NCI-H2029 (cell line): ENCODE results near the gene FAM168B.

Experiments
- DNase-seq: peaks from one replicate; lab custom pipeline; 2025; lab: John Stamatoyannopoulos, UW

FAM168B gene

DNA sequence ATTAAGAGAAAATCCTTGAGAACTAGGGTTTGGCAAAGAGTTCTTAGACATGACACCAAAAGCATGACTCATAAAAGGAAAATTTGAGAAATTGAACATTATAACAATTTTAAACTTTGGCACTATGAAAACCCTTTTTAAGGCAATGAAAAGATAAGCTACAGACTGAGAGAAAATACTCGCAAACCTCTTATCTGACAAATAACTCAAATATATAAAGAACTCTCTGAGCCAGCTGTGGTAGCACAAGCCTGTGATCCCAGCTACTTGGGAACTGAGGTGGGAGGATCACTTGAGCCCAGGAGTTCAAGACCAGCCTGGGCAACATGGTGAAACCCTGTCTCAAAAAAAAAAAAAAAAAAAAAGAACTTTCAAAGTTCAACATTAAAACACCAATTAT lies 70.5 kb downstream of the FAM168B start:
- no peak for DNase-seq

DNA sequence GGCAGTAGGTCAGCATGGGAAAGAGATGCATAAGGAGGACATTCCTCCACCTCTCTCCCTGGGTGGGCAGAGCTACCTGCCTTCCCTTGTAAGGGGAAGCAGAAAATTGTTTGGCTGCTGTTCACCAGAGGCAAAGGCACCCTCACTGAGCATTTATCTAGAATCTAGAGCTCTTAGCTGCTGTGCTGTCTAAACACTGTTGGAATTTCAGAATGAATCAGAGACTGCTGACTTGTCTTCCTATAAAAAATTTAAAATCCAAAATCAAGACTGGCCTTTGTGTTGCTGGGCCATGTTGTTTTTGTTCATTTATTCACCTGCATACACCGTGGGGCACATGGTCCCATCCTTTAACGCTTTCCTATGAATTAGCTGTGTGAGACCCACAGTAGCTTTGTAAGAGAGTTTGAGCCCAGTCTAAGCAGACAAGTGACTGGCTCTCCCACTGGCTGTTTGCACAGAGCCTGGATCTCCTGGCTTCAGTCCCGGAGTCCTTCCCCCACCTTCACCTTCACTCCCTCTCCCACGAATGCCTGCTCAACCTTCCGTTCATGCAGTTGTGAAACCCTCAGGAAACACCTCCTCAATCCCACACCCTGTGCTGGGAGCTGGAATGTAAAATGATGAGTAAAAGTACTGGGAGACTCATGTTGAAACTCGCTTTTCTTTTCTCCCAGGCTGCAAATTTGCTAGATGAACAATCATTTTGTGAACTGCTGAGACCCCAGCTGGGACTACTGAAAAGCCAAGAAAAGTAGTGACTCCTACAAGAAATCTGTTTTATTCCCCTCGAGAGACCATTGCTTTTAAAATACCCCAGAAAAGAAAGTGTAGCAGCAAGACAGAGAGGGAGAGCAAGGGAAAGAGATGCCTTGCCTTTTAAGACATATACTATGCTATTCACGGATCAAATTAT lies 76.2 kb downstream of the FAM168B start:
- DNase-seq = no peak

DNA sequence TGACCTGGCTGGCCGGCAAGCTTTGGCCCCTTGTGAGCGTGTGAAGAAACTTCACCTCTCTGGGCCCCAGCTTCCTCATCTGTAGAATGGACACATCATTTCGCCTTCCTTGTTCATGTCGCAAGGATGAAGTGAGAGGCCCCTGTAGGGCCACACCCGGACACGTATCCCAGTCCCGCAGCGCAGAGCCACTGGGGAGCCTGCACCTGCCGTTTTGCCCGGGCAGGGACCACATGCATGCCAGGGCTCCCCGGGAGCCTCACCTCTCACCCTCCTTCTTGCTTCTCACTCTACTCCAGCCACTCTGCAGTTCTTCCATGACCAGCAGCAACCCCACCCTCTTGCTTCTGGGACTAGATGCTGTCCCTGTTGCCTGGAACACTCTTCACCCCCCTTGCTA lies 77.5 kb downstream of the FAM168B start:
- no peak for DNase-seq

DNA sequence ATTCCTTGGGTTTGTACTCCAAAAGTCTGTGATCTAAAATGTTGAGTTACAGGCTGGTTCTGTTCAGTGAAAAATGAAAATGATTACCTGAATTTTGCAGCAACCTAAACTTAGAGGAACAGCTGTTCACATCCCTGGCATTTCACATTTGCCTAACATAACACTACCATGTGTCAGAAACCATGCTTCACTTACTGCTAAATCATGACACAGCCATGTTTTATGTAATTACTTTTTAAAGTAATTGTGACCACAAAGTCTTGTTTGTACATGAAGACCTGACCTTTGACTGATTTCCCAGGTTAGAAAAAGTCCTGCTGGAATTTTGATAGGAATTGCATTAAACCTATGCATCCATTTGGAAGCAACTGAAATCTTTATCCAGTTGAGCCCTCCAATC lies 79.1 kb downstream of the FAM168B start:
- no peak for DNase-seq

DNA sequence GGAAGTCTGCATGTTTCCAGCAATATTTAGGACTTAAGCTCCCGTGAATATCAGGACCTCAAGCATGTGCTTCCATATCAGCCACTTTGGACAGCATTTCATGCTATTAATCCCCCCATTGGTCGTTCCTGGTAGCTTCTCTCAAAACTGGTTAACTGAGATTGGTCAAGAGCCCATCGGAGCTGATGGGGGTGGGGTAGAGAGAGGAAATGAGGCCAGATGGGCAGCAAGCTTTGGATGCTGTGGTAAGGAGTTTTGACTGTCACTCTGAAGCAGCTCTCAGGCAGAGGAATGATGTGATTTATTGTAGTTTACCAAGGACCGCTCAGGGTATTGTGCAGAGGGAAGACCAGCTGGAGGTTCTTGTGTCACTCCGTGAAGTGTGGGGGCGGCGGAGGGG lies 81.8 kb downstream of the FAM168B start:
- DNase-seq = no peak

GRCh38 chr2:131010566-131010965 lies 82.7 kb downstream of the FAM168B start:
- DNase-seq = no peak

GRCh38 chr2:131009713-131010475 lies 83.4 kb downstream of the FAM168B start:
- no peak for DNase-seq

DNA sequence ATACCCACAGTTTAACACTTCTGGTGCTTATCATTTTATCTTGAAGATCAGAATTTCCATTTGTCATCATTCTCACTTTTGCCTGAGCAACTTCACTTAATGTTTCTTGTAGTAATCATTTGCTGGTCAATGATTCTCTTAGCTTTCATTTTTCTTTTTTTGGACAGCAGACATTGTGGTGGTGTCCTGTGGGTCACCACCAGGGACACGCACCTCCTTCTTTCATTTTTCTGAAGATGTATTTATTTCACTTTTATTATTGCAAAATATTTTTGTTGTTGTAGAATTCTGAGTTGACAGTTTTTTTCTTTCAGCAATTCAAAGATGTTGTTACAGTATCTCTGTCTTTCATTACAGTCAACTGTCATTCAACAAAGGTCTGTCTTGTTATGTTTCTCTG lies 84.3 kb downstream of the FAM168B start:
- no peak for DNase-seq

DNA sequence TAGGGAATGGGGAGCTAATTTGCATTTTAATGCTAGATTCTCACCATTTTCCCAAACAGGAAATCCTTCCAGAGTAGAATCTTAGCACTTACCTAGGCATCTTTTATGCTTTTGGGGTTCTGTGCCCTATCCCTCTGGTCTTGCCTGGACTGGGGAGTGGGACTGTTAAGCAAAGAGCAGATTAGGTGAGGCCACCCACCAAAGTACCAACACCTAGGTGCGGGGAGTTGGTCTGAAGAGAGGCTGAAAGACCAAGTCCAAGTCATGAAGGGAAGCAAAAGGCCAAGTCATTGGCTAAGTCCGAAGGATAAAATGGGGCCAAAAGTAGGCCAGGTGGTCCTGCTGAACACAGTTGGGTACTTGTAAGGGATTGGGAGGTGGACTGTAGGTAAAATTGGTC lies 86.7 kb downstream of the FAM168B start:
- no peak for DNase-seq

DNA sequence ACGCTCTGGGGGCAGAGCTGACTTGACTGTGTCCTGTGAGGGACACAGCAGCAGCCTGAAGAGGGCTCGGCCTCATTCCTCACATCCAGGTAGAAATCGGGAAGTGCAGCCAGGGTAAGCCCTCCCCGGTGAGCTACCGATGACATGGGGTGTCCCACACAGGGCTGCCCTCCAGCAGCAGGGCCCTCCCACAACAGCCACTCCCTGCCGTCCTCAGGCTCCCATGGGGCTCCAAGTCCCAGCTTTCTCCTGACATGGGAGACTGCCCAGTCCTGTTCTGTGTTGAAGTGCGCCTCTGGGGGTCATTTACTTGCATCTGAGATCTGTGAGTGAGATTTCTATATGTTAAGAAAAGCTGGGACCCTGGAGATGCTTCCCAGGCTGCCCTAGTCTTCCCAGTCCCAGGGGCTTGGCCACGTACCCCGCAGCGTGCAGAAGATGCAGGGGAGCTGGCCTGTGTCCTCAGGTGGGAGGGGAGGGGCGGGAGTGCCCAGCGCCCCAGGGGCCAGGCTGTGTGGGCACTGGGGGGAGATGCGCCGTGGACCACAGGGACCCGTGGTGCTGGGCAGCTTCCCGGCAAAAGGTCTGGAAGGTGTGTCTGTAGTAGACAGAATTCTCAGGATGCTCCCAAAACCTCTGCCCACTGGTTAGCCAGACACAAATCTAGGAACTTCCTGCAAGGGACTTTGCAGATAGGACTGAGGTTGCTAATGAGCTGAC lies 87.9 kb downstream of the FAM168B start:
- DNase-seq = no peak

- no peak for DNase-seq
Measured at GRCh38 chr2:131004446-131005209, 88.6 kb downstream of the FAM168B start.

GRCh38 chr2:130998561-130998960 lies 94.7 kb downstream of the FAM168B start:
- no peak for DNase-seq
